GM18873 (cell line): Measurements from ENCODE around the gene ABCC5.

Experiments used
- ATAC-seq: cut with Tn5 transposase; IDR thresholded peaks from one replicate; pipeline ENCODE4 v1.9.1; 2021; ENCODE audit warnings: mild to moderate bottlenecking, moderate library complexity, moderate number of reproducible peaks; ENCODE audit not compliant: unreplicated experiment, low FRiP score

ABCC5 gene

DNA sequence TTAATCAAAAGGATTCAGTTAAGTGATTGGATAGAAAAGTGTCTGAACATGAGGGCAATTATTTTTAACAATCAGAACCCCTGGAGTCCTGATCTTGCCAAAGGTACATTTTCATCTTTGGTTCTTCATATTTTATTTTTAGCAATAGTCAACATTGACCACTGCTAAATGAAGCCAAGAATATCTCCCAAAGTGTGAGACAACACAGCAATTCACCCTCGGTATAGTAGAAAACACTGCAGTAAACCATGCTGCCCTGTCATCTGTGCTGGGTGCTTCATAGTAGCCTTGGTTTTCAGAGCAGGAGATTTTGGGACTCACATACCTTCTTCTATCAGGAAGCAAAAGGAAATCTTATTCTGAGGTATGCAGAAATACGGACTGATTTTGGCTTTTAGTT is 85.8 kb downstream of the ABCC5 start:
- no peak for ATAC-seq

DNA sequence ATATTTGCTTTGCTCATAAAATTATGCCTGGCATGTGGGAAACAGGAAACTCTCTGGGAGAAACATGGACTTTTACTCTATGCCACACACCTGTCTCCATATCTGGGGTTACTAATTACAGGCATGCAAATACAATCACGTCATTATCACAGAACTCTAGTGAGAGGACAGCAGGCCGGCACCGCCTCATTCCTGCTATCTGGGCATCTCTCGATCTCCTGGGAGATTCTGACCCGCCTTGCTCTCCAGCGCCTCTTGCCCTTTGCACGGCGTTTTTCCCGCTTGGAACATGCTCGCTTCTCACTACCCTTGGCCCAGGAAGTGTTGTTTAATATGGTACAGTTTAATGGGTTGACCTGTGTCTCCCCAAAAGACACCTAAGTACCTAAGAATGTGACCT is 87.6 kb downstream of the ABCC5 start:
- no peak for ATAC-seq

GRCh38 chr3:183927059-183927458 is 90.6 kb downstream of the ABCC5 start:
- no peak for ATAC-seq

GRCh38 chr3:183924956-183925355 is 92.7 kb downstream of the ABCC5 start:
- no peak for ATAC-seq

DNA sequence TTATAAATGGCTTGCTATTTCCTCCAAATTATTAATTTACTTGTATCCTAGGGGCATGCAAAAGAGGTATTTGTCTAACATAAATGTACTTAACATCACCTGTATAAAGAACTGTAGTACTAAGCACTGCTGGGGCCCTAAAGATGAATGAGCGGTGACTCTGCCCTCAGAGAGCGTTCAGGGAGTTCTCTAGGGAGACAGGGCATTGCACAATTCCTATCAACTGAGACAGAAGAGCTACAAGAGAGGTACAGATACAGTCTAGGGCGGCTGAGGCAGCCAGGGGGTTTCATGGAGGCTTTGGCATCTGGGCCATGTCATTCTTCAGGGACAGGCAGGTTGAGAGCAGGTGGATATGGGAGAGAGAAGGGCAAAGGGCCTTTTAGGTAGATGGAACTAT is 93.1 kb downstream of the ABCC5 start:
- no peak for ATAC-seq

DNA sequence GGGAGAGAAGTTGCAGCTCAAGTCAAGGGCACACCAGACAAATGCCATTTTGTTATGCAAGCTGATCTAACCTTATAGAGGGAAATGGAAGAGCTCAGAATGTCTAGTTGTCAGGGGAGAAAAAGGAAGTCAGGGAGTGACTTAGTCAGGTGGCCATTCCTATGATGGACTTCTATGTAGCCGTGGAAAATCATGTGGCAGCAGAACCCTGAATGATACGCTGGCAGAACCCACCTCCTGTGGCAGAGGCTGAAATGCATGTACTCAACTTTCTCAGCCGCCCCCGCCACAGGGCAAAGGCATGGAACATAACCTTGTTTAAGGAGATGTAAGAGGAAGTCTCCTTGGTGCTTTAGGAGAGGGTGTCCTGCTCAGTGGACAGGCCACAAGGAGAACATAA is 95.3 kb downstream of the ABCC5 start:
- no peak for ATAC-seq

DNA sequence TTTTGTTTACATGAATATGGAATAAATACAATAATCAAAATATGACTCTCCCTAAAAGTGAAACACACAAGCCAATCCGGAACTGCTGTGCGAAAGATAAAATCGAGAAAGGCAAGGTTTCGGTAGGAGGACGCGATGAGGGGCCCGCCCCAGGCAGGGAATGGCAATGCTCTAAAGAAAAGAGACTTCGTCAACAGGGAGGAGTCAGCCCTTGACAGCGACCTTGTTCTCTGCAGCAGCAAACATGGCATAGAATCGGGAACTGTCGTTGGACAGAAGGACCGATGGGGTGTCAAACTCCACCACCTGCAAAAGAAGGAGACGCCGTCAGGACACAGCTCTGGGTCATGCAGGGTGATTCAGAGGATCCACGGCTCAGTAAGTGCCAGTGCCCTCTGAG is 96.6 kb downstream of the ABCC5 start:
- ATAC-seq = no peak

DNA sequence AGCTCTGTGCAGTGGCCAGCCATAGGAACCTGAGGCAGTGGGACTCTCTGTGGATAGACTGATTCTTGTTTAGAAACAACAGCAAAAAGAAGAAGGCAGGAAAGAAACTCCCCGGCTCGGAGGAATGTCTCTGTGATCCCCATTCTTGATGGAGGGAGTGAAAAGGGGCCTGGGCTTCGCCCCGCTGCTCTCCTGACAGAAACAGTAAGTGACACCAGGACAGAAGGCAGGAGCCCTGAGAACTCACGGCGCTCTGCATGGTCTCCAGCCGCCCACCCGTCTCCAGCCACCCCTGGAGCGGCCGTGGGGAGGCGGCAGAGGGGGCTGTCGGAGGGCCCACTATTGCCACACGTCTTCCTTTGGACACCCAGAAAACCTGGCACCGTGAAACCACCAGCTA is 97.3 kb downstream of the ABCC5 start:
- ATAC-seq = no peak

GRCh38 chr3:183918178-183918577 is 99.5 kb downstream of the ABCC5 start:
- ATAC-seq = no peak

GRCh38 chr3:183917776-183918175 is 99.9 kb downstream of the ABCC5 start:
- ATAC-seq = no peak

DNA sequence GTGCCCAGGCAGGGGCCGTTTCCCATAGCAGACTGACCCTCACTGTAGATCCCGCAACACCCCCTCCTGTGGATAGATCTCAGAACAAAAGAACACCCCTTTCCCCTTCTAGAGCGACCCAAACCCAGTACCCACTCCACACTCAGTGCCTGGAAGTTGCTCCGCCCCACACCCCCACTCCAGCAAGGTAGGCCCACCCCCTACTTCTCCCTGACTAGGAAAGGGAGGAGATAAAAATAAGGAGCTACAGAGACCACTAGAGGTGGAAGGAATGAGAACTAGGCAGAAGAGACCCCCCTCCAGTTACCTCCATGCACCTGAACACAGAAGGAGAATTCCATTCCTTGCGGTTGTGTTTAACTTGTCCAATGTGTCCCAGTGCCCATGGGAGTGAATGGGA is 102.8 kb downstream of the ABCC5 start:
- no peak for ATAC-seq

DNA sequence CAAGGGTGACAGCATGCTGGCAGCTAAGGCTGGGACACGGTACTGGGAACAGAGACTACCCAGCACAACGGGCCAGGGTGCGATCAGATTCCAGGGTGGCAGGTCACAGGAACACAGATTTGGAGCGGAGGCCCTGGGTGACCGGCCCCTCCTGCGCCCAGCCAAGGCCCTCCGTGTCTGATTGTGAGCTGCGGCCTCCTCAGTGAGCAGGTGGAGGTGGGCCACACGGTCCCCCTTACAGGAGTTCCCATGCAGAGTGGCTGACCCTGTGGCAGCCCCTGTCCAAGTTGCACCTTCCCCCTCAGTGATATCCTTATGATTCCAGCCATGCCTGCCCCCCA is 104.1 kb downstream of the ABCC5 start:
- ATAC-seq = no peak

DNA sequence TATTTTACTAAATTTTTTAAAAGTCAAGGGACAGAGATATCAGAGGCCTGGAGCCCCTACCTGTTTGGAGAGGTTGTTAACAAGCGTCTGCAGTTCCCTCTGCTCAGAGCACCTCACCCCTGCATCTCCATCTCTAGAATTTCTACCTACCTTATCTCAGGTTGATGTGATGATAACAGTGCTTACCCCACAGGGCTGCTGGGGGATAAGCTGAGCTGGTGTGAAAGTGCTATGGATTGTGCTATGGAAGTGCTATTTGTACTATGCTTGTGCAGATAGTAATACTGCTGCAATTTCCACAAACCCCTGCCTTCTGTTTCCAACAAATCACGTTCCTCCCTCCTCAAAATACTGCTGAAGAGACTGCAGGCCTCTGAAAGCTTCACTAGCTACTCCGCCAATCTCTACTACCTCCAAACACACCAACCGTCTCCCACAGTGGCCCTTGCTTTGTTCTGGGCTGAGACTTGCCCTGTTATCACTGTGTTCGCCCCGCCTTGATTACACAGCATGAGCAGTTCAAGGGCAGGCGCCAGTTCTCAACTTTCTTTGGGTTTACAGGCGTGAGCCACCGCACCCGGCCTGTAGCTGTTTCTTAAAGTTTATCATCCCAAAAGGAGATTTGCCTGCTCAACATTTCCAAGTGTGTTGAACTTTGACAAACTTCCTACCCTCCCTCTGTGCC is 104.6 kb downstream of the ABCC5 start:
- ATAC-seq = no peak

GRCh38 chr3:183911763-183912506 is 105.7 kb downstream of the ABCC5 start:
- ATAC-seq = no peak

- no peak for ATAC-seq
Measured at GRCh38 chr3:183911087-183911486, 106.6 kb downstream of the ABCC5 start.

DNA sequence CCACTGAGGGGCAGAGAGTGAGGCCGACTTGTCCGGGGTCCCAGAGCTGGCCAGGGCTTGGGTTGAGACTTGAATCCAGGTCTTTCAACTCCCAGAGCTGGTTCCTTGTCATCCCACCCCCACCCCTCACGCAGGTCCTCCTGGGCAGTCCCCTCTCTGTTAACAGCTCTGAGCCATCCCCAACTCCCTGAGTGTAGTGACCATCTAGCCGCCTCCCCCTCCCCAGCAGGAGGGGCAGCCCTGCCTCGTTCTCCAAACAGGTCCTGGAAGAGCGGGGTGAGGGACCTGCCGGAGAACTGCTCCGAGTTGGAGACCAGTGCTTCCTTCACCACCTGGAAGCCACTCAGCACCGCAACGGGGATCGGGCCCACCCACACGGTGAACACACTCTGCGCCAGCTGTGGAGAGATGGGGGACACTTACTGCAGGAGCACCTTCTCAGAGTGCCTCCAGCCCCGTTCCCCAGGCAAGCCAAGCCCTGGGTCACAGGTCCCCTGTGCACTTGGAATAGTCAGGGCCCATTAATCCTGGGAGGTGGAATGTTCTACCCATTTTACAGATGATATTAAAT is 108.6 kb downstream of the ABCC5 start:
- ATAC-seq = no peak

GRCh38 chr3:183907911-183908331 is 109.8 kb downstream of the ABCC5 start:
- no peak for ATAC-seq

GRCh38 chr3:183907176-183907575 is 110.5 kb downstream of the ABCC5 start:
- ATAC-seq = no peak

GRCh38 chr3:183906234-183906921 is 111.3 kb downstream of the ABCC5 start:
- no peak for ATAC-seq

- no peak for ATAC-seq
Measured at GRCh38 chr3:183904833-183905780, 112.6 kb downstream of the ABCC5 start.
